Activated CD8-positive, alpha-beta T cell treated with anti-CD3 and anti-CD28 coated beads for 36 hours (primary cell): ENCODE results near the gene SASH3. TPM values are rescaled to one million over a fixed set of nuclear protein-coding genes. Genes with fewer than 3 reads are reported as not detected.
A peak's percentile ranks its signal among the peaks of the same experiment; 100 is the strongest.

Source experiments
- ATAC-seq: fragments of 200-7000 bp; cut with Tn5 transposase; one replicate; pipeline ENCODE4 v1.10.0; 2021; ENCODE audit warnings: mild to moderate bottlenecking, moderate library complexity
- CTCF ChIA-PET: fragments of 350-600 bp; sonication (Branson Sonifier 250); formaldehyde crosslinking; loops from one replicate; lab custom pipeline; 2021; ENCODE audit warnings: antibody characterized with exemption; lab: Charles Lee
- POLR2A ChIA-PET: fragments of 350-600 bp; sonication (Branson Sonifier 250); formaldehyde crosslinking; loops from one replicate; lab custom pipeline; 2021; ENCODE audit warnings: antibody characterized with exemption; lab: Charles Lee
- DNase-seq: peaks from one replicate; pipeline ENCODE4 v3.0.0-alpha.2; 2020
- H3K27ac Mint-ChIP-seq: one replicate; pipeline ENCODE4 v1.8.0; 2021; ENCODE audit warnings: mild to moderate bottlenecking, mixed read lengths
- H3K27me3 Mint-ChIP-seq: one replicate; pipeline ENCODE4 v1.8.0; 2021; ENCODE audit warnings: mixed read lengths
- H3K36me3 Mint-ChIP-seq: one replicate; pipeline ENCODE4 v1.8.0; 2021; ENCODE audit warnings: low read depth, mixed read lengths
- H3K4me1 Mint-ChIP-seq: one replicate; pipeline ENCODE4 v1.8.0; 2021; ENCODE audit warnings: low read depth, mixed read lengths
- H3K4me3 Mint-ChIP-seq: one replicate; pipeline ENCODE4 v1.8.0; 2021; ENCODE audit warnings: mild to moderate bottlenecking, moderate library complexity, mixed read lengths
- H3K9me3 Mint-ChIP-seq: one replicate; pipeline ENCODE4 v1.8.0; 2021; ENCODE audit warnings: mixed read lengths
- intact Hi-C: fragments of 100-400 bp; cut with micrococcal nuclease; formaldehyde crosslinking; loops from one replicate; pipeline ENCODE4 v1.10.0; 2022
- total RNA-seq, 2 experiments: library from RNA; stranded (reverse); gene quantifications; one replicate each; pipeline ENCODE4 v1.2.3, GENCODE V29; 2021
- TF ChIP-seq, protein P1 (sequence below): fragments of 200-600 bp; IDR thresholded peaks from one replicate; pipeline ENCODE4 v1.8.0; 2022; ENCODE audit warnings: antibody characterized with exemption, mild to moderate bottlenecking

The SASH3 gene
- total RNA-seq, 2 experiments from 2014 or later = 117 to 123 TPM

DNA sequence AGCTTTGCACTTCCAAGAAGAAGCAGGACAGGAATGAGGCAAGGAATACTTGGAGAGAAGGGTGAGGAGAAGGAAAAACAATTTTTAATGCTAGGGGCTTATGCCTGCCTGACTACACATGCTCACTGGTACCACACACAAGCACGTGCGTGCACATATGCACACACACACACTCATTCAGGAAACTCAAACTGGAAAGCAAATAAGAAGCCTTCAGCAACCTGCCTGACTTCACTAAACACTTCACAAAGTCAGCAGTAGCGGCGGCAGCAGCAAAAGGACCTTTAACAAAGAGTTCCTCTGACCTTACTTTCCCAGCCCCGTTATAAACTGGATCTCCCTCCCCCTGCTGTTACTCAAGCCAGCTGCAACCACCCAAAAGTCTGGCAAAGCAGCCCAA lies 60.6 kb downstream of the SASH3 start:
- intact Hi-C loops = no loop called here
- DNase-seq (no peak), ATAC-seq (no peak)
- H3K27ac Mint-ChIP-seq = no peak overlapping the region
- ChIA-PET CTCF (interaction anchor here (1.0 to 1.4 kb wide), 2 partner anchors 17 to 84 kb away, joined by 4 read pairs; no protein-coding TSS in a partner anchor), POLR2A (no interaction called here)
- no peak overlapping the region for H3K4me3 Mint-ChIP-seq
- TF ChIP-seq, protein P1, sequence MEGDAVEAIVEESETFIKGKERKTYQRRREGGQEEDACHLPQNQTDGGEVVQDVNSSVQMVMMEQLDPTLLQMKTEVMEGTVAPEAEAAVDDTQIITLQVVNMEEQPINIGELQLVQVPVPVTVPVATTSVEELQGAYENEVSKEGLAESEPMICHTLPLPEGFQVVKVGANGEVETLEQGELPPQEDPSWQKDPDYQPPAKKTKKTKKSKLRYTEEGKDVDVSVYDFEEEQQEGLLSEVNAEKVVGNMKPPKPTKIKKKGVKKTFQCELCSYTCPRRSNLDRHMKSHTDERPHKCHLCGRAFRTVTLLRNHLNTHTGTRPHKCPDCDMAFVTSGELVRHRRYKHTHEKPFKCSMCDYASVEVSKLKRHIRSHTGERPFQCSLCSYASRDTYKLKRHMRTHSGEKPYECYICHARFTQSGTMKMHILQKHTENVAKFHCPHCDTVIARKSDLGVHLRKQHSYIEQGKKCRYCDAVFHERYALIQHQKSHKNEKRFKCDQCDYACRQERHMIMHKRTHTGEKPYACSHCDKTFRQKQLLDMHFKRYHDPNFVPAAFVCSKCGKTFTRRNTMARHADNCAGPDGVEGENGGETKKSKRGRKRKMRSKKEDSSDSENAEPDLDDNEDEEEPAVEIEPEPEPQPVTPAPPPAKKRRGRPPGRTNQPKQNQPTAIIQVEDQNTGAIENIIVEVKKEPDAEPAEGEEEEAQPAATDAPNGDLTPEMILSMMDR = no peak
- H3K9me3 Mint-ChIP-seq = no peaks in the 10 kb centered on the region
- no peaks in the 10 kb centered on the region for H3K27me3 Mint-ChIP-seq
- peaks cover 9% of the 10 kb centered on the region for H3K36me3 Mint-ChIP-seq
- peaks cover 20% of the 10 kb centered on the region for H3K4me1 Mint-ChIP-seq

DNA sequence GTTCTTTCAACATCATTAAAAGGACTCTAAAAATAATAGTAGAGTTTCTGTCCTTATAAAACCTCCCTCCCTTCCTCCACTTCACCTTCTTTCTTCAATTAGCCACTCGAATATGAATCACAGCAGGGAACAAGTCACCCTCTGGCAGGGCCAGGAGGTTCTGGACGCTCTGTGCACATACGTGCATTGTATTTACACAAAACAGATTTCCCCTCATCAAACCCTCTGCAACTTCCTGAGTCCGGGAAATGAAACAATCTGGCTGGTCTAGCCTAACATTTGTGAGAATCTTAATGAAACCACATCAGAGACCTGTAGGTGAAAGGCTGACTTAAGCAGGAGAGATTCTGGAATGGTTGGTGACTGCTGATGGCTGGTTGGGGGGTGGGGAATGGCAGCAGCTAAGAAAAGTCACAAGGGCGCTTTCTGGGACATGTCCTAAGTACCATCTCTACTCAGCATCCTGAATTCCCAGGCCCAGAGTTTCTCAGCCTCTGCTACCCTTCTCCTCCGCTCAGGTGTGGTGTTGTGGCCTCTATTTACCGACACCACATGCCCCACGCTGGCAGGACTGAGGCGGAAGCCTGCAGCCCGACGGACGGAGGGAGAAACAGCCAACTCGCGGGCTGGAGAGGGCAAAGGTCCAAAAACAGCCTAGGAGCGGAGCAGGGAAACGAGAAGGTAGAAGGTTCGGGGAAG lies 62.9 kb downstream of the SASH3 start:
- peak overlapping the region; percentile 49 for H3K27ac Mint-ChIP-seq
- H3K4me1 Mint-ChIP-seq = peaks cover 34% of the 10 kb centered on the region
- TF ChIP-seq, protein P1 = no peak
- DNase-seq = peak; percentile 13
- H3K4me3 Mint-ChIP-seq = peak overlapping the region; percentile 85
- intact Hi-C loops = no loop called here
- H3K9me3 Mint-ChIP-seq = no peaks in the 10 kb centered on the region
- no peak for ATAC-seq
- POLR2A ChIA-PET = no interaction called here
- CTCF ChIA-PET = no interaction called here
- H3K27me3 Mint-ChIP-seq = no peaks in the 10 kb centered on the region
- peaks cover 7% of the 10 kb centered on the region for H3K36me3 Mint-ChIP-seq

DNA sequence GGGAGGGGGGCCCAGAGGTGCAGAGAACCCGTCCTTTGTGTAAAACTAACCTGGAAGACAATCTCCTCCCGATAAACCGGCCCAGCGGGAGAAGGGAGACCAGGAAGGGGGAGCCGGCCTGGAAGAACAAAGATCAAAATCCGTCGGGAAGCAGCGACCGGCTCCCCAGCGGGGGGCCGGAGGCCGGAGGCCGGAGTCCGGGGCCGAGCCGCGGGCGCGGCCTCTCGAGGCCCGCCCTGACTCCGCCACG lies 63.4 kb downstream of the SASH3 start:
- peak overlapping the region; percentile 49 for H3K27ac Mint-ChIP-seq
- H3K36me3 Mint-ChIP-seq = peaks cover 7% of the 10 kb centered on the region
- no peak for DNase-seq
- CTCF ChIA-PET = no interaction called here
- H3K9me3 Mint-ChIP-seq = no peaks in the 10 kb centered on the region
- intact Hi-C loops = no loop called here
- ATAC-seq = no peak
- TF ChIP-seq, protein P1 = no peak
- peak overlapping the region; percentile 85 for H3K4me3 Mint-ChIP-seq
- H3K27me3 Mint-ChIP-seq = no peaks in the 10 kb centered on the region
- POLR2A ChIA-PET = interaction anchor here (1.5 kb wide), 1 partner anchor 99 kb away, joined by 4 read pairs; no protein-coding TSS in a partner anchor
- peaks cover 34% of the 10 kb centered on the region for H3K4me1 Mint-ChIP-seq

DNA sequence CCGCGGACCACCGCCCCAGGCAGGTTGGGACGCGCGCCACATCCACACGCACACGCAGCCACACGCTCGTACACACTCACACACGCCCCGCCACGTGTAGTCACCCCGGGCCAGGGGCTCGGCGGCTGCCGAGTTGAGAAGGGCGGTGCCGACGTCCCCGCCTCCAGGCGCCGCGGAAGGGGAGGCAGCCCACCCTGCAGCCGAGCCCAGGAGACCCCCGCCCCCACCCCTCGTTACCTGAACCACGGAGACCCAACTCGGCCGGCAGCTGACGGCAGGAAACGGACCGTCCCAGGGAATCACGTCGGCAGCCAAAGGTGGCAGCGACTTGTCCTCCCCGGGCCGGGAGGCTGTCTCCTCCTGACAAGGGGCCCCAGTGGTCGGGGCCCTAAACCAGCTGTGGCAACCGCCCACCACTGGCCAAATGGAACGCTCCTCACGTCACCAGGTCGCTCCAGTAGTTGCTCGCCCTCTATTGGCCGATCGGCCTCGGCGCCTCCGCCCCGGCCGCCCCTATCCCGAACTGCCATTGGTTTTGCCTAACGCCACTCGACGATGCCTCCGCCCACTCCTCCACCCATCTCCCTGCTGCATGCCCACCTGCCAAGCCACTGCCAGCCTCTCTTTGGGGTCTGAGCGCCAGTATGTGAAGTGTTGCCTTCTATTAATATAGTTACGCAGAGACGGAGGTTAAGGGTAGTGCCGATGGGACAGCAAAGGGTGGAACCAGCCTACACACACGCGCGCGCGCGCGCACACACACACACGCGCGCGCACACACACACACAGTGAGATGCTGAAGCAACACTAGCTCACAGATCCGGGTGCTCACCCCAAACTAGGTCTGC lies 63.9 kb downstream of the SASH3 start, which contains the start of gene ZDHHC9:
ZDHHC9 (minus strand) TSS at position 428 of the 848 bp plus-strand sequence. CDS start 1,941 bp downstream, outside the sequence.
- no peaks in the 10 kb centered on the region for H3K9me3 Mint-ChIP-seq
- H3K27ac Mint-ChIP-seq = peak within 1 kb of the TSS; percentile 81
- DNase-seq = peak; percentile 92
- ChIA-PET CTCF (no interaction called here), POLR2A (interaction anchor here (1.5 kb wide), 1 partner anchor 99 kb away, joined by 4 read pairs; no protein-coding TSS in a partner anchor)
- intact Hi-C loops = no loop called here
- peaks cover 34% of the 10 kb centered on the region for H3K4me1 Mint-ChIP-seq
- H3K4me3 Mint-ChIP-seq = peak within 1 kb of the TSS; percentile 85
- TF ChIP-seq, protein P1 = no peak
- peak; percentile 98 for ATAC-seq
- H3K36me3 Mint-ChIP-seq = peaks cover 7% of the 10 kb centered on the region
- H3K27me3 Mint-ChIP-seq = no peaks in the 10 kb centered on the region

Other genes starting within 250 kb of the SASH3 start
- gene OCRL, start 239.7 kb upstream of the SASH3 start, total RNA-seq = 1 to 10 TPM; 2.0 to 2.2 TPM
- 1 to 10 TPM; 3.5 TPM for gene APLN, start 125.0 kb upstream of the SASH3 start, total RNA-seq
- under 1 TPM; 0.16 to 0.38 TPM for gene XPNPEP2, start 41.0 kb upstream of the SASH3 start, total RNA-seq
- gene ZDHHC9, start 63.9 kb downstream of the SASH3 start, total RNA-seq = 10 to 100 TPM; 10.4 to 11.1 TPM
- gene UTP14A, start 126.2 kb downstream of the SASH3 start, total RNA-seq = 10 to 100 TPM; 33.1 to 34.0 TPM
- 1 to 10 TPM; 7.1 to 9.9 TPM for gene BCORL1, start 202.7 kb downstream of the SASH3 start, total RNA-seq